ENCODE data around the gene SHROOM3.

The SHROOM3 gene

GRCh38 chr4:76543378-76543777 lies 108.3 kb downstream of the SHROOM3 start:
- no peak for DNase-seq (ENCODE audit: low spot score)

- DNase-seq (ENCODE audit: low spot score), result no peak
Observed at GRCh38 chr4:76544725-76545124, 109.7 kb downstream of the SHROOM3 start.

GRCh38 chr4:76545226-76545884 lies 110.3 kb downstream of the SHROOM3 start:
- DNase-seq (ENCODE audit: low spot score), result no peak

- DNase-seq (ENCODE audit: low spot score), result no peak
Observed at GRCh38 chr4:76546327-76546726, 111.3 kb downstream of the SHROOM3 start.

- DNase-seq (ENCODE audit: low spot score), result no peak
Observed at GRCh38 chr4:76546759-76547742, 112.0 kb downstream of the SHROOM3 start.

- DNase-seq (ENCODE audit: low spot score), result no peak
Observed at GRCh38 chr4:76548704-76549103, 113.7 kb downstream of the SHROOM3 start.

- no peak for DNase-seq (ENCODE audit: low spot score)
Observed at GRCh38 chr4:76549765-76550164, 114.7 kb downstream of the SHROOM3 start.

- DNase-seq (ENCODE audit: low spot score), result no peak
Observed at GRCh38 chr4:76550966-76551780, 116.1 kb downstream of the SHROOM3 start.

- DNase-seq (ENCODE audit: low spot score), result no peak
Observed at GRCh38 chr4:76554630-76555029, 119.6 kb downstream of the SHROOM3 start.

GRCh38 chr4:76556452-76556851 lies 121.4 kb downstream of the SHROOM3 start:
- DNase-seq (ENCODE audit: low spot score), result no peak

- no peak for DNase-seq (ENCODE audit: low spot score)
Observed at GRCh38 chr4:76558396-76559235, 123.6 kb downstream of the SHROOM3 start.

GRCh38 chr4:76559236-76560071 lies 124.4 kb downstream of the SHROOM3 start:
- DNase-seq (ENCODE audit: low spot score), result no peak

GRCh38 chr4:76562161-76562560 lies 127.1 kb downstream of the SHROOM3 start:
- DNase-seq (ENCODE audit: low spot score), result no peak

GRCh38 chr4:76562836-76563453 lies 127.9 kb downstream of the SHROOM3 start:
- no peak for DNase-seq (ENCODE audit: low spot score)

GRCh38 chr4:76563454-76564122 lies 128.6 kb downstream of the SHROOM3 start:
- no peak for DNase-seq (ENCODE audit: low spot score)

- no peak for DNase-seq (ENCODE audit: low spot score)
Observed at GRCh38 chr4:76564123-76564915, 129.3 kb downstream of the SHROOM3 start.

- DNase-seq (ENCODE audit: low spot score), result no peak
Observed at GRCh38 chr4:76568262-76568661, 133.2 kb downstream of the SHROOM3 start.

GRCh38 chr4:76569225-76569624 lies 134.2 kb downstream of the SHROOM3 start:
- DNase-seq (ENCODE audit: low spot score), result no peak

GRCh38 chr4:76569706-76570105 lies 134.7 kb downstream of the SHROOM3 start:
- no peak for DNase-seq (ENCODE audit: low spot score)

Data from left forelimb (tissue), 1 donor.